Coronary artery (tissue), 2 donors: ENCODE results near the gene MORC3.
A peak's percentile ranks its signal among the peaks of the same experiment; 100 is the strongest.

Experiments used
- DNase-seq: peaks from one replicate; pipeline ENCODE4 v3.0.0-alpha.2; 2017; ENCODE audit warnings: low spot score
- H3K27ac ChIP-seq, 2 donors: fragments of 200-600 bp; sonication (generic); one replicate each; pipeline ENCODE4 v1.5.1; 2016 to 2019
- H3K4me3 ChIP-seq: fragments of 200-600 bp; sonication (generic); 2 replicates; pipeline ENCODE4 v1.5.1; 2016; ENCODE audit warnings: mild to moderate bottlenecking, moderate library complexity
- TF ChIP-seq, protein P1 (sequence below): fragments of 200-600 bp; sonication (generic); IDR thresholded peaks from one replicate; pipeline ENCODE4 v1.5.1; 2019; ENCODE audit warnings: antibody characterized with exemption

Gene MORC3

DNA sequence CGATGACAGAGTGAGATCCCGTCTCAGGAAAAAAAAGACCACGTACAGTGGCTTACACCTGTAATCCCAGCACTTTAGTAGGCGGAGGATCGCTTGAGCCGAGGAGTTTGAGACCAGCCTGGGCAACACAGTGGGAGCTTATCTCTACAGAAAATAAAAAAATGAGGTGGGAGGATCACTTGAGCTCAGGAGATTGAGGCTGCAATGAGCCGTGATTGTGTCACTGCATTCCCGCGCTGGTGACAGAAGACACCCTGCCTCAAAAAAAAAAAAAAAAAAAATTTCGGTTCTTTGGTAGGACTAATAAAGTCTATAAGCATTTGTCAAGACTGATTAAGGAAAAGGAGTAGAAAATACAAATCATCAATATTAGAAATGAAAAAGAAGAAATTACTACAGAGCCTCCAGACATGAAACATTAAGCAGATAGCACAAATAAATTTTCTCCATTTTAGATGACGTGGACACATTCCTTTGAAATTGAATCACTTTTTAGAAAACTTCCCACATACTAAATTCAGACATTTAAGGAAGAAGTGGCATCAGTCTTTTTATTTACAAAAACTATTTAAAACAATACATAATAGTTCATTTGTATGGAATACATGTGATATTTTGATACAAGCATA, 30.4 kb downstream of the MORC3 start:
- DNase-seq: no peak
- TF ChIP-seq, protein P1, sequence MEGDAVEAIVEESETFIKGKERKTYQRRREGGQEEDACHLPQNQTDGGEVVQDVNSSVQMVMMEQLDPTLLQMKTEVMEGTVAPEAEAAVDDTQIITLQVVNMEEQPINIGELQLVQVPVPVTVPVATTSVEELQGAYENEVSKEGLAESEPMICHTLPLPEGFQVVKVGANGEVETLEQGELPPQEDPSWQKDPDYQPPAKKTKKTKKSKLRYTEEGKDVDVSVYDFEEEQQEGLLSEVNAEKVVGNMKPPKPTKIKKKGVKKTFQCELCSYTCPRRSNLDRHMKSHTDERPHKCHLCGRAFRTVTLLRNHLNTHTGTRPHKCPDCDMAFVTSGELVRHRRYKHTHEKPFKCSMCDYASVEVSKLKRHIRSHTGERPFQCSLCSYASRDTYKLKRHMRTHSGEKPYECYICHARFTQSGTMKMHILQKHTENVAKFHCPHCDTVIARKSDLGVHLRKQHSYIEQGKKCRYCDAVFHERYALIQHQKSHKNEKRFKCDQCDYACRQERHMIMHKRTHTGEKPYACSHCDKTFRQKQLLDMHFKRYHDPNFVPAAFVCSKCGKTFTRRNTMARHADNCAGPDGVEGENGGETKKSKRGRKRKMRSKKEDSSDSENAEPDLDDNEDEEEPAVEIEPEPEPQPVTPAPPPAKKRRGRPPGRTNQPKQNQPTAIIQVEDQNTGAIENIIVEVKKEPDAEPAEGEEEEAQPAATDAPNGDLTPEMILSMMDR: no peak
- H3K27ac ChIP-seq: peak overlapping the region; percentile 42 to 46
- H3K4me3 ChIP-seq: no peak overlapping the region

GRCh38 chr21:36354918-36355680, 35.1 kb downstream of the MORC3 start:
- TF ChIP-seq, protein P1: no peak

GRCh38 chr21:36355868-36356267, 35.9 kb downstream of the MORC3 start:
- H3K4me3 ChIP-seq: no peak overlapping the region
- TF ChIP-seq, protein P1: no peak
- no peak overlapping the region for H3K27ac ChIP-seq
- no peak for DNase-seq

More at GRCh38 chr21:36354918-36355680, 35.1 kb downstream of the MORC3 start:
- no peak overlapping the region for H3K27ac ChIP-seq
- no peak for DNase-seq
- no peak overlapping the region for H3K4me3 ChIP-seq

DNA sequence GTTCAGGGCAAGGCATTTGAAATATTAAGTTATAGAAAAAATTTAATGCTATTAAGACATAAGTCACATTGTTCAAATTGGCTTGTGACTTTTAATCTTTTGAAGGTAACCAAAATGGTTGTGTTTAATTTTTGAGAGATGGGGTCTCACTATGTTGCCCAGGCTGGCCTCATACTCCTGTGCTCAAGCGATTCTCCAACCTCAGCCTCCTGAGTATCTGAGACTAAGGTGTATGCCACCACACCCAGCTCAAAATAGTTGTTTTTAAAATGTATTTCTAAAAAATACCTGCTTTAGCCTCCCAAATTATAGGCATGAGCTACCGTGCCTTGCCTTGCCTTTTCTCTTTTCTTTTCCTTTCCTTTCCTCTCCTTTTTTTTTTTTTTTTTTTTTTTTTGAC, 39.2 kb downstream of the MORC3 start:
- no peak for DNase-seq
- H3K27ac ChIP-seq: no peak overlapping the region
- no peak overlapping the region for H3K4me3 ChIP-seq
- TF ChIP-seq, protein P1: no peak

GRCh38 chr21:36369064-36369685, 49.2 kb downstream of the MORC3 start:
- TF ChIP-seq, protein P1: no peak
- Histone ChIP-seq H3K4me3 (no peak overlapping the region), H3K27ac (no peak overlapping the region)
- DNase-seq: no peak

DNA sequence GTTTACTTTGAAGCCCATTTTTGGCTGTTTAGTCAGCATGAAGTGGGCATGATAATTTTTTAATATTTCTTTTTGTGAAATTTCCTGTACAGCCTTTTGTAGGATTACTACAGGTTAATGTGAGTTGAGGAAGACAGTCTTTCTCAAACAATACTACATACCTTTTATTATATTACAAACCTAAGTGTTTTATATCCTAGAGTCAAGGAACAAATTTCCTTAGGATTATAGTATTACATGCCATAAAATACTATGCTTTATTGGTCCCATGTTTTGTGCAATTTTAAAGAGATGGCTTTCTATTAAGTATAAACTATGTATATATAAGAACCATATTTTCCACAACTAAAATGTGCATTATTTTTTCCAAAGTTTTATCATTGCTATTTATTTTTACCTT, 56.0 kb downstream of the MORC3 start:
- Histone ChIP-seq H3K4me3 (no peak overlapping the region), H3K27ac (no peak overlapping the region)
- TF ChIP-seq, protein P1: no peak
- no peak for DNase-seq
